Gastroesophageal sphincter (tissue), 3 donors: Measurements from ENCODE around the gene ARHGEF3.

Experiments used
- CTCF ChIP-seq, 4 experiments: fragments of 200-600 bp in 2 of 4; fragments of 450-650 bp in 2 of 4; sonication (generic) in 1 of 4; IDR thresholded peaks; one replicate each; pipeline ENCODE4 v1.5.1; 2017 to 2019; ENCODE audit warnings: antibody characterized with exemption in 4 of 4, mild to moderate bottlenecking in 2 of 4, moderate library complexity in 2 of 4
- POLR2AphosphoS5 ChIP-seq: sonication (generic); formaldehyde crosslinking; IDR thresholded peaks from one replicate; pipeline ENCODE4 v1.6.1; 2017; ENCODE audit warnings: antibody characterized with exemption

DNA sequence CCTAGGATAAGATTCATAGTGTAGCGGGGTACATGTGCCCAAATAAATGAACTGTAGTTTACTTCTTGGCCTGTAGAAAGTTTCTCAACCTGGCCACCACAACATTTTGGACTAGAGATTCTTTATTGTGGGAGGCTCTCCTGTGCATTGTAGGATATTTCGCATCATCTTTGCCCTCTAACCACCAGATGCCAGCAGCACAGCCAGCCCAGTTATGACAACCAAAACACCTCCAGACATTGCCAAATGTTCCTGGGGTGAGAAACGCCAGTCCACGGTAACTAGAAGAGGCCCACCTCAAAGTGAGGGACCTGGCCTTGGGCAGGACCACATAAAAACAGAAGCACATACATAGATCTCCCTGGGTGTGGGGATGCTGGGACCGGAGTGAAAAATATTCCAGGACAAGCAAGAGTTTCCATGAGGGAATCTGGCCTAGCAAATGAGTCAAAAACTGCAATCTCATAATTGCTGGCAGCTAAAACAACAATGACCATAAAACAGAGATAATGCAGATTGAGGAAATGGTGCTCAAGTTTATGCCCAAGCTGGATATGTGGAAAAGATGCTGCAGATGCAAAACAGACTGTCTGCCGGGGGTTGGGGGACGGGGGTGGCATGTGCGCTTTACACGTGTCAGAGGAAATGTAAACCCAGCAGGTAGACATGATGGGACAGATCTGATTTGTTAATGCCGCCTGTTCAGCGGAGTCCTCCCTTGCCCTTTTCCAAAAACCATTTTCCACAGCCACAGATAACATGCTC is 39.7 kb downstream of the ARHGEF3 start:
- TF ChIP-seq CTCF (IDR thresholded peaks at IDR 0.05) (no peak), POLR2AphosphoS5 (no peak)
